HG02884 (cell line): ENCODE data around the gene NAGA.

Experiments used
- ATAC-seq: cut with Tn5 transposase; IDR thresholded peaks from one replicate; pipeline ENCODE4 v1.9.1; 2021; ENCODE audit warnings: mild to moderate bottlenecking, moderate library complexity; ENCODE audit not compliant: unreplicated experiment

Gene NAGA

GRCh38 chr22:42052765-42053164 lies 17.8 kb downstream of the NAGA start:
- ATAC-seq = no peak

- no peak for ATAC-seq
Observed at GRCh38 chr22:42050641-42051180, 19.9 kb downstream of the NAGA start.

- ATAC-seq = no peak
Observed at GRCh38 chr22:42041784-42042183, 28.8 kb downstream of the NAGA start.

- no peak for ATAC-seq
Observed at GRCh38 chr22:42039271-42039670, 31.3 kb downstream of the NAGA start.

GRCh38 chr22:42035256-42035655 lies 35.4 kb downstream of the NAGA start:
- no peak for ATAC-seq

- ATAC-seq = no peak
Observed at GRCh38 chr22:42033263-42034181, 37.1 kb downstream of the NAGA start.

GRCh38 chr22:42026705-42027104 lies 43.9 kb downstream of the NAGA start:
- ATAC-seq = no peak

GRCh38 chr22:42025421-42025820 lies 45.2 kb downstream of the NAGA start:
- ATAC-seq = no peak

- ATAC-seq = no peak
Observed at GRCh38 chr22:42022162-42022847, 48.3 kb downstream of the NAGA start.

- no peak for ATAC-seq
Observed at GRCh38 chr22:42021571-42021970, 49.0 kb downstream of the NAGA start.

- ATAC-seq = no peak
Observed at GRCh38 chr22:42018224-42018623, 52.4 kb downstream of the NAGA start.

GRCh38 chr22:42016111-42016510 lies 54.5 kb downstream of the NAGA start:
- ATAC-seq = no peak

GRCh38 chr22:42013385-42013784 lies 57.2 kb downstream of the NAGA start:
- ATAC-seq = no peak

- ATAC-seq = no peak
Observed at GRCh38 chr22:42010778-42011177, 59.8 kb downstream of the NAGA start.
